Stimulated activated CD4-positive, alpha-beta T cell treated with anti-CD3 and anti-CD28 coated beads, Interleukin-4, amount 100 ng/mL, for 1 hour (primary cell): Measurements from ENCODE around the gene DOCK9.
"Not testable (repeated sequence)": the region's sequence is repeated elsewhere in the genome, so short reads cannot be mapped to it uniquely, and the experiment has no call there.

Experiments
- DNase-seq: peaks from one replicate; pipeline ENCODE4 v3.0.0-alpha.2; 2020

DOCK9 gene

DNA sequence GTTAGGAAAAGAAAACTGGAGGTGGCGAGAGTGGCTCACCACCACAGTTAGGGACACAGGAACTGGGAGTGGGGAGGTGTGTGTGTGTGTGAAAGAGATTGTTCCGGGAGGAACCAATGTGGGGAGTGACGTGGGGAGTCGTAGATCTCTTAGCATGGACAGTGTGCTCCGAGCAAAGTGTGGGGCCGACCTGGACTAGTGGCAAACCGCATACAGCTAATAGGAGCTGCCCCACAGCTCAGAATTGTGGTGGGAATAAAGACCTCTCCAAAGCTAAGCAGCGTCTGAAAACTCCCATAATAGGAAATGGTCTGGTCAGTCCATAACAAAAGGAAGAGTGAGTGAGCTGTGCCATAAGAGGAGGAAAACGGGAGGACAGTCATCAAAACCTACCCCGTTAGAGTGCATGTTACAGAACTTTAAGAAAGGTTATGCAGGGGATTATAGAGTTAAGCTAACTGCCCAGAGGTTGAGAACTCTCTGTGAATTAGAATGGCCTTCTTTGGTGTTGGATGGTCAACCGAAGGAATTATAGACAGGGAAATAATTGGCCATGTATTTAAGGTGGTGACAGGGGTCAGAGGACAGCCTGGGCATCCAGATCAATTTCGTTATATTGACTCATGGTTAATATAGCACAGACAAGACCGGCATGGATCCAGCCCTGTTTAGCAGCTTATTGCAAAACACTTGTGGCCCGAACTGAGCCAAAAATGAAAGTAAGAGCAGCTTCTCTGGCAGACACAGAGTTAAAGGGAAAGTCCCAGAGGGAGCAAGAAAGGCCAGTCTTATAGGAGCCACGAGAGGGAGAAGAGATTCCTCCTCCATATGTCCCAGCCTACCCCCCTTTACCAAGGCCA, 216.5 kb downstream of the DOCK9 start:
- no peak for DNase-seq

DNA sequence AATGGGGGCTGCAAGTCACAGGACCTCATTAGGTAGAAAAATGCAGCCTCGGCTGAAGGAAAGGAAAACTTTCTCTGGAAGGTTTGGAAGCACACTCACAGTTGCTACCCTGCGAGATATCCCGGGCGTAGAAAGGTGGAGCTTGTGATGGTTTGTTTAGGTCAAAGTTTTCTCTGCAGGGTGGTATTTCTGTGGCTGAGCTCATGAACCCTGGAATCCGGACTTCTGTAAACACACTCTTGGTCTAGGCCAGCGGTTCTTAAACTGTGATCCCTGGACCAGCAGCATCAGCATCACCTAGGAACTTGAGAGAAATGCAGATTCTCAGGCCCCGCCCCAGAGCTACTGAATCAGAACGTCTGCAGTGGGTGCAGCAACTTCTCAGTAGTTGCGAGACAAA, 222.1 kb downstream of the DOCK9 start:
- no peak for DNase-seq

DNA sequence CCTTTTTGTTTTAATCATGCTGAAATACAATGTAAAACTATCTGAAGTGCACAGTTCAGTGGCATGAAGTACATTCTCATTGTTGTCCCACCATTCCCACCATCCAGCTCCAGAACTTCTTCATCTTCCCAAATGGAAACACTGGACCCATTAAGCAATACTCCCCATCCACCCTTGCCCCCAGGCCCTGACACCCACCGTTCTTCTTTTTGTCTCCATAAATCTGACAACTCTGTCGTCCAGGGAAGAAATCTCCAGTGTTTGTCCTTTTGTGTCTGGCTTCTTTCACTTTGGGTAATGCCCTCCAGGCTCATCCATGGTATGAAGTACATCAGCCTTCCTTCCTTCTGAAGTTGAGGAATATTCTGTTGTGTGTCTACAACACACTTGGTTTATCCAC, 222.7 kb downstream of the DOCK9 start:
- DNase-seq, result no peak

DNA sequence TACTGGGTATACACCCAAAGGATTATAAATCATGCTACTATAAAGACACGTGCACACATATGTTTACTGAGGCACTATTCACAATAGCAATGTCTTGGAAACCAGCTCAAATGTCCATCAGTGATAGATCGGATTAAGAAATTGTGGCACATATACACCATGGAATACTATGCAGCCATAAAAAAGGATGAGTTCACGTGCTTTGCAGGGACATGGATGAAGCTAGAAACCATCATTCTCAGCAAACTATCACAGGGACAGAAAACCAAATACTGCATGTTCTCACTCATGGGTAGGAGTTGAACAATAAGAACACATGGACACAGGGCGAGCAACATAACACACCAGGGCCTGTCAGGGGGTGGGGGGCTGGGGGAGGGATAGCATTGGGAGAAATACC, 223.4 kb downstream of the DOCK9 start:
- not testable (repeated sequence) for DNase-seq

DNA sequence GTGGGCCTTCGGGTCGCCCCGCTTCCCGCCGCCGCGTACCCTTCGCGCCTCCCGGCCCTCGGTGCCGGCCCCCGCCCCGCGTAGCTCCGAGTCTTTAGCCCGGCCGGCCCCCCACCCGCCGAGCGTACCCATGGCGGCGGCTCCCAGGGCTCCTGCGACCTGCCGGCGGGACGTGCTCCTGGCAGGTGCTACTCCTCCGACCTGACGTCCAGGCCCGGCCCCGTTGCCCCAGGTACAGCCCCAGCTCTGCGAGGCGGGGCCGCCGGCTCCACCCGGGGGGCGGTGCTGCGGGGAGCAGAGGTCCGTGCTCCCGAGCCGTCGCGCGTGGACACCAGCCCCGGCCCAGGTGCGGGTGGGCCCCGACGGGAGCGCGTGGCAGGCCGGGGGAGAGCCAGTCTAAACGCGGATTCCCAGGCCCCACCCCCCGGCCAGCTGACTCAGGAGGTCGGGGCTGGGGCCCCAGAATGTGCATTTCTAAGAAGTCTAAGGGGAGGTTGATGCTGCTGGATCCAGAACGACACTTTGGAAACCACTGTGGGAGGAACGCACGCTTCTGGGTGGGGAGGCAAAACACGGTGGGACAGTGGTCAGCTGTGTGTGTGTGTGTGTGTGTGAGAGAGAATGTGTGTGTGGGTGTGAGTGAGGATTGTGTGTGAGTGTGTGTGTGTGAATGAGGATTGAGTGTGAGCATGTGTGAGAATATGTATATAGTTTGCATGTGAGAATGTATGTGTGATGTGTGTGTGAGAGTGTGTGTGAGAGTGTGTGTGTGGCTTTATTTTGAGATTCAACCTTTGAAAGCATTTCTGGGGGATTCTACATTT, 225.2 kb downstream of the DOCK9 start, which contains the start of gene SLC15A1:
SLC15A1 (minus strand) TSS at position 206 of the 824 bp plus-strand sequence; CDS start at position 132, 74 bp downstream.
- DNase-seq, result no peak

DNA sequence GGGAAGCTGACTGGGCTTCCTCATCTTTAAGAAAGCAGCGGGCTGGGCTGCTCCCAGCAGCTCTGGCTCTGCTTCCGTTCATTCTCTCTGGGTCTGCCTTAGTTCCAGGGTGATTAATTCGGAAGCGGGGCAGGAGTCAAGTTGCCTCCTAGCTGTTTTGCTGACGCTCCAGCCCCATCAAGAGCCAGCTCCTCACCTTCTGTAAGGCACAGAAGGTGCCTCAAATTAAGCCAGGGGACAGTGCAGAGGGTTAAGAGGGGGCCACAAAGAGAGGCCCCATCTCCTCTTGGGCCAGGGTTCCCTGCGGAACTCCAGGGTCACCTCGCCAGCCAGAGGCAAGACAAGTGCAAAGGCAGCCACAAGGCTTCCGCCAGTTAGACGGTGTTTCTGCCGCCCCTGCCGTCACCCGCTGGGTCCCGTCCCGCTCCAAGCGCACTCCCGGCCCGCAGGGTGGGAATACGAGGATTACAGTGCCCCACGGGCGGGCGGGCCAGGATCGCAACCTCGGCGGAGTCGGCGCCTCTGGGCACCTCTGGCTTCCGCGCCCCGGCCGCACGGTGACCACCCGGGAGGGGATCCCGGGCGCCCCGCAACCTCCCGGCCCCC, 225.9 kb downstream of the DOCK9 start:
- DNase-seq, result no peak

DNA sequence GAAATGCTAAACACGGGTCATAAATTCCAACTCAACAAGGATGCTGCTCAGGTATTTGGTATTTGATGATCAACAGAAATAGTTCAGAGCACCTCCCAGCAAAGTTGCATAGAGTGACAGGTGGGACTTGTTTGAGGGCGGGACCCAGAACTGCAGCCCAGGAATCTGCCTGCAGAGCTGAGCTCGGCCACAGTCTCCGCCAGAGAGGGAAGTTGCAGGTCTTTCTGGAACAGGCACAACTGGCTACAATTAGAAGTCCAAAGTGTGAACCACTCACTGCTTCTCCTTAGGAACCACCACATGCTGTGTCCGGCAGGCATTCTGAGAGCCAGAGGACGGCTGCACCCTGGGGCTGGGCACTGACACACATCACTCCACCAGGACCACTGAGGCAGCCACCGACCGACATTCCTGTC, 226.5 kb downstream of the DOCK9 start:
- no peak for DNase-seq

DNA sequence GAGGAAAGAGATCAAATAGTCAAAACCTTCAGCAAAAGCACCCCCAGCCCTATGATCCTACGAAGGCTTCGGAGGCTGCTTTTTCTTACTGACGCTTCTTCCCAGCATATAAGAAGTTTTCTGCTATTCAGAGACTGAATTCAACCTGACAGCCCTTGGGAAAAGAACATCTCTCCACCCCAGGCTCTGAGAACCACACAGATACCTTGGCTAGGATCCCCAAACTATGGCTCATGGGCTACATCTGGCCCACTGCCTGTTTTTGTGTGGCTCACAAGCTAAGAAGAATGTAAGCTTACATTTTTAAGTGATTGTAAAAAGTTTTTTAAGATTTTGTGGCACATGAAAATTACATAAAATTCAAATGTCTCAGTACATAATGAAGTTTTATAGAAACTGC, 228.4 kb downstream of the DOCK9 start:
- no peak for DNase-seq

DNA sequence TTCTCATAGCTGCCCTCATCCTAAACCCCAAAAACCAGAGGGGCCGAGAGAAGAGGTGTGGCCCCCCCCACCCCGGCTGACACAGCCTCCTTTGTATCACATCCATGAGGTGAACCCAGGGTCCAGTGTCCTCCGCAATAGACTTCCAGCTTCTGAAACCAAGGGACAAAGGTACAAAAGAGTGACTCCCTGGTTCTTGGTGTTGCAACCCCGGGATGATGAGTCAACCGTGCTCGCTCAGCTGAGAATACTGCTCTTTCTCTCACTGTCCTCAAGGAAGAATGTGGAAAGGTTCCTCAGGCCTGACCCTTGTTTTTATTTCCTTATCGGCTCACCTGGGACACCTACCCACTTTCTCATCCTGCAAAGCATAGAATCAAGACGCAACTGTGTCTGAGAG, 230.9 kb downstream of the DOCK9 start:
- DNase-seq, result no peak
